Measurements from ENCODE around the gene PLIN3. TPM values are rescaled to one million over a fixed set of nuclear protein-coding genes. Genes with fewer than 3 reads are reported as not detected.

Gene PLIN3
- total and polyA plus RNA-seq, 2 experiments from 2014 or later = 97.8 to 118 TPM

GRCh38 chr19:4908781-4909155 is 41.3 kb upstream of the PLIN3 start:
- no peak for DNase-seq (ENCODE audit: low spot score)
- no peak overlapping the region for H2AFZ ChIP-seq

GRCh38 chr19:4908360-4908759 is 40.9 kb upstream of the PLIN3 start:
- no peak overlapping the region for H2AFZ ChIP-seq
- no peaks in the 10 kb centered on the region for H3K9me3 ChIP-seq (ENCODE audit: low read depth)
- TF ChIP-seq CTCF (IDR thresholded peaks at IDR 0.05; ENCODE audit: poor library complexity) = no peak
- no peak for TF ChIP-seq EZH2 (IDR thresholded peaks at IDR 0.05; ENCODE audit: borderline replicate concordance)
- TF ChIP-seq EZH2phosphoT487 (IDR thresholded peaks at IDR 0.05; ENCODE audit: low read depth, severe bottlenecking, unreplicated experiment) = no peak
- H3K36me3 ChIP-seq (replicated peaks; ENCODE audit: insufficient read depth, low read depth) = no peaks in the 10 kb centered on the region
- H3K4me3 ChIP-seq = no peak overlapping the region
- no peaks in the 10 kb centered on the region for H4K20me1 ChIP-seq (ENCODE audit: insufficient read depth, poor library complexity, severe bottlenecking)
- peak overlapping the region; percentile 99 for H3K4me2 ChIP-seq
- no peaks in the 10 kb centered on the region for H3K27me3 ChIP-seq
- WGBS (ENCODE audit: low lambda C conversion rate, missing lambda C conversion rate) = 46% methylated on average over 5 of the region's 5 CpGs
- no peaks in the 10 kb centered on the region for H3K9me2 ChIP-seq (replicated peaks; ENCODE audit: insufficient read depth)
- H3K79me2 ChIP-seq = peaks cover 15% of the 10 kb centered on the region
- H3K27ac ChIP-seq = no peak overlapping the region
- no peak for DNase-seq (ENCODE audit: low spot score)
- H3K4me1 ChIP-seq (ENCODE audit: insufficient read depth) = peaks cover 18% of the 10 kb centered on the region

More at GRCh38 chr19:4908781-4909155, 41.3 kb upstream of the PLIN3 start:
- Histone ChIP-seq H3K79me2 (peaks cover 15% of the 10 kb centered on the region), H3K36me3 (replicated peaks; ENCODE audit: insufficient read depth, low read depth) (no peaks in the 10 kb centered on the region), H3K27me3 (no peaks in the 10 kb centered on the region), H3K4me3 (no peak overlapping the region), H3K9me3 (ENCODE audit: low read depth) (no peaks in the 10 kb centered on the region), H3K4me2 (peak overlapping the region; percentile 99), H3K4me1 (ENCODE audit: insufficient read depth) (peaks cover 18% of the 10 kb centered on the region), H3K9me2 (replicated peaks; ENCODE audit: insufficient read depth) (no peaks in the 10 kb centered on the region), H3K27ac (no peak overlapping the region), H4K20me1 (ENCODE audit: insufficient read depth, poor library complexity, severe bottlenecking) (no peaks in the 10 kb centered on the region)
- whole genome bisulfite sequencing (ENCODE audit: low lambda C conversion rate, missing lambda C conversion rate) = 74% methylated on average over 15 of the region's 15 CpGs
- TF ChIP-seq EZH2phosphoT487 (IDR thresholded peaks at IDR 0.05; ENCODE audit: low read depth, severe bottlenecking, unreplicated experiment) = no peak
- no peak for TF ChIP-seq CTCF (IDR thresholded peaks at IDR 0.05; ENCODE audit: poor library complexity)
- TF ChIP-seq EZH2 (IDR thresholded peaks at IDR 0.05; ENCODE audit: borderline replicate concordance) = no peak

- no peak for DNase-seq (ENCODE audit: low spot score)
- Histone ChIP-seq H3K27ac (no peak overlapping the region), H3K27me3 (no peaks in the 10 kb centered on the region), H3K79me2 (peaks cover 12% of the 10 kb centered on the region), H3K4me3 (no peak overlapping the region), H3K9me2 (replicated peaks; ENCODE audit: insufficient read depth) (no peaks in the 10 kb centered on the region), H4K20me1 (ENCODE audit: insufficient read depth, poor library complexity, severe bottlenecking) (no peaks in the 10 kb centered on the region), H3K4me1 (ENCODE audit: insufficient read depth) (peaks cover 18% of the 10 kb centered on the region), H2AFZ (no peak overlapping the region), H3K36me3 (replicated peaks; ENCODE audit: insufficient read depth, low read depth) (no peaks in the 10 kb centered on the region), H3K9me3 (ENCODE audit: low read depth) (no peaks in the 10 kb centered on the region), H3K4me2 (no peak overlapping the region)
- TF ChIP-seq CTCF (IDR thresholded peaks at IDR 0.05; ENCODE audit: poor library complexity) (no peak), EZH2phosphoT487 (IDR thresholded peaks at IDR 0.05; ENCODE audit: low read depth, severe bottlenecking, unreplicated experiment) (no peak)
- WGBS (ENCODE audit: low lambda C conversion rate, missing lambda C conversion rate) = 87% methylated on average over 8 of the region's 8 CpGs
These were observed 39.5 kb upstream of the PLIN3 start for GRCh38 chr19:4906963-4907362.

- no peak for DNase-seq (ENCODE audit: low spot score)
- Histone ChIP-seq H3K9me3 (ENCODE audit: low read depth) (no peaks in the 10 kb centered on the region), H3K4me1 (ENCODE audit: insufficient read depth) (peaks cover 4% of the 10 kb centered on the region), H3K36me3 (replicated peaks; ENCODE audit: insufficient read depth, low read depth) (no peaks in the 10 kb centered on the region), H3K4me2 (no peak overlapping the region), H3K4me3 (no peak overlapping the region), H2AFZ (no peak overlapping the region), H3K27ac (no peak overlapping the region), H4K20me1 (ENCODE audit: insufficient read depth, poor library complexity, severe bottlenecking) (no peaks in the 10 kb centered on the region), H3K9me2 (replicated peaks; ENCODE audit: insufficient read depth) (no peaks in the 10 kb centered on the region), H3K27me3 (no peaks in the 10 kb centered on the region), H3K79me2 (no peaks in the 10 kb centered on the region)
- 91% methylated on average over 3 of the region's 3 CpGs for WGBS (ENCODE audit: low lambda C conversion rate, missing lambda C conversion rate)
- no peak for TF ChIP-seq EZH2 (IDR thresholded peaks at IDR 0.05; ENCODE audit: borderline replicate concordance)
- no peak for TF ChIP-seq CTCF (IDR thresholded peaks at IDR 0.05; ENCODE audit: poor library complexity)
- TF ChIP-seq EZH2phosphoT487 (IDR thresholded peaks at IDR 0.05; ENCODE audit: low read depth, severe bottlenecking, unreplicated experiment) = no peak
These were observed 37.0 kb upstream of the PLIN3 start for GRCh38 chr19:4904481-4904880.

Measured in hepatocyte (in vitro differentiated cells).